OCI-LY1 (cell line): Measurements from ENCODE around the gene CBARP.

Experiments
- CTCF ChIP-seq: fragments of 200-600 bp; sonication (generic), shearing (Covaris generic); IDR thresholded peaks from 2 replicates; pipeline ENCODE4 v1.5.1; 2017; ENCODE audit warnings: mild to moderate bottlenecking, antibody characterized with exemption, low read length, moderate library complexity, mixed read lengths
- EZH2 ChIP-seq: fragments of 200-600 bp; sonication (generic), shearing (Covaris generic); IDR thresholded peaks from 2 replicates; pipeline ENCODE4 v1.8.0; 2017; ENCODE audit warnings: borderline replicate concordance, mixed run types, mild to moderate bottlenecking, antibody characterized with exemption, low read length, moderate library complexity, mixed read lengths

DNA sequence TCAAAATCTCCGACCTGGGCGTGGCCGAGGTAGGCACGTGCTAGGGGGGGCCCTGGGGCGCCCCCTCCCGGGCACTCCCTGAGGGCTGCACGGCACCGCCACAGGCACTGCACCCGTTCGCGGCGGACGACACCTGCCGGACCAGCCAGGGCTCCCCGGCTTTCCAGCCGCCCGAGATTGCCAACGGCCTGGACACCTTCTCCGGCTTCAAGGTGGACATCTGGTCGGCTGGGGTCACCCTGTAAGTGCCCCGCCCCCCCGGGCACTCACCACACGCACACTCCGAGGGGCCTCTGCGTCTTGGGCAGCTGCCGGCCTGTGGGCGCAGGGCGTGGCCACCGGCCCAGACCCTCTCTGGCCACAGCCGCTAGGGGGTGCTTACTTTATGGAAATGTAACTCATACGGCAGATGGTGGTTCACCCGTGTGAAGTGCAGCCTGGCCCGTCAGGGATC, 17.3 kb downstream of the CBARP start:
- TF ChIP-seq CTCF (peak; percentile 78), EZH2 (no peak)
